Measurements from ENCODE around the gene RNF213.
A peak's percentile ranks its signal among the peaks of the same experiment; 100 is the strongest.
"Not testable (repeated sequence)": the region's sequence is repeated elsewhere in the genome, so short reads cannot be mapped to it uniquely, and the experiment has no call there.

The RNF213 gene

GRCh38 chr17:80224683-80225082 lies 36.0 kb upstream of the RNF213 start:
- no peak for DNase-seq

- no peak for DNase-seq
Observed at GRCh38 chr17:80225230-80225629, 35.4 kb upstream of the RNF213 start.

GRCh38 chr17:80227156-80227555 lies 33.5 kb upstream of the RNF213 start:
- DNase-seq = no peak

- DNase-seq = no peak
Observed at GRCh38 chr17:80227666-80228065, 33.0 kb upstream of the RNF213 start.

GRCh38 chr17:80228477-80228876 lies 32.2 kb upstream of the RNF213 start:
- DNase-seq = no peak

GRCh38 chr17:80229011-80229410 lies 31.6 kb upstream of the RNF213 start:
- no peak for DNase-seq

GRCh38 chr17:80232438-80232837 lies 28.2 kb upstream of the RNF213 start:
- no peak for DNase-seq

- no peak for DNase-seq
Observed at GRCh38 chr17:80233202-80233601, 27.4 kb upstream of the RNF213 start.

GRCh38 chr17:80236911-80237310 lies 23.7 kb upstream of the RNF213 start:
- DNase-seq = no peak

- DNase-seq = no peak
Observed at GRCh38 chr17:80237386-80237785, 23.3 kb upstream of the RNF213 start.

GRCh38 chr17:80242505-80242904 lies 18.1 kb upstream of the RNF213 start:
- DNase-seq = no peak

- DNase-seq = no peak
Observed at GRCh38 chr17:80243526-80244433, 16.9 kb upstream of the RNF213 start.

- not testable (repeated sequence) for DNase-seq
Observed at GRCh38 chr17:80244448-80244847, 16.2 kb upstream of the RNF213 start.

- DNase-seq = no peak
Observed at GRCh38 chr17:80244871-80245509, 15.7 kb upstream of the RNF213 start.

- DNase-seq = no peak
Observed at GRCh38 chr17:80245566-80246265, 14.9 kb upstream of the RNF213 start.

- no peak for DNase-seq
Observed at GRCh38 chr17:80246266-80246681, 14.4 kb upstream of the RNF213 start.

- no peak for DNase-seq
Observed at GRCh38 chr17:80246726-80247125, 13.9 kb upstream of the RNF213 start.

- DNase-seq = no peak
Observed at GRCh38 chr17:80247561-80247960, 13.1 kb upstream of the RNF213 start.

GRCh38 chr17:80248001-80248893 lies 12.4 kb upstream of the RNF213 start:
- no peak for DNase-seq

- no peak for DNase-seq
Observed at GRCh38 chr17:80248894-80249710, 11.6 kb upstream of the RNF213 start.

GRCh38 chr17:80251966-80252365 lies 8.7 kb upstream of the RNF213 start:
- DNase-seq = no peak

- DNase-seq = peak; percentile 42
Observed at GRCh38 chr17:80252871-80253270, 7.8 kb upstream of the RNF213 start.
